DOHH2 (cell line): ENCODE measurements around the gene PELI3.

Experiments used
- EZH2phosphoT487 ChIP-seq: fragments of 200-600 bp; sonication (generic); IDR thresholded peaks from 2 replicates; pipeline ENCODE4 v1.6.1; 2017; ENCODE audit warnings: borderline replicate concordance, mild to moderate bottlenecking, antibody characterized with exemption, low read length, moderate library complexity, mixed read lengths
- TF ChIP-seq, protein P1 (sequence below): fragments of 200-600 bp; sonication (generic); IDR thresholded peaks from one replicate; pipeline ENCODE4 v1.5.1; 2014; ENCODE audit warnings: antibody characterized with exemption, mild to moderate bottlenecking, low read depth, low read length; ENCODE audit not compliant: poor library complexity, severe bottlenecking

DNA sequence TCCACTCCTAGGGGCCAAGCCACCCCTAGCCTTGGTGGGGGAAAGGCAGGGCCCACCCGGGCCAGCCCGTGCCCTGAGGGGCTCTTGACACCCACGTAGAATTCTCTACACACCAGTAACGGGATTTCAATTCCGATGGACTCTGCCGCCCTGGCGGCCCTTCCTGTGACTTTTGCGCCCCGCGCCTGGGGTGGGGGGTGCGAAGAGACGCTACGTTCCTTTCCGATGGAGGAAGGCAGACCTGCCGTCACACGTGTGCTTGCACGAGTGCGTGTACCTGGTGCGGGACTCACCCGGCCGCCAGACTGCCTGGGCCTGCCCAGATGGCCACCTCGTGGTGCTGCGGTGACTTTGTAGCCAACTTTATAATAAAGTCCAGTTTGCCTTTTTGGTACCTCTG lies 40.4 kb upstream of the PELI3 start:
- TF ChIP-seq, protein P1, sequence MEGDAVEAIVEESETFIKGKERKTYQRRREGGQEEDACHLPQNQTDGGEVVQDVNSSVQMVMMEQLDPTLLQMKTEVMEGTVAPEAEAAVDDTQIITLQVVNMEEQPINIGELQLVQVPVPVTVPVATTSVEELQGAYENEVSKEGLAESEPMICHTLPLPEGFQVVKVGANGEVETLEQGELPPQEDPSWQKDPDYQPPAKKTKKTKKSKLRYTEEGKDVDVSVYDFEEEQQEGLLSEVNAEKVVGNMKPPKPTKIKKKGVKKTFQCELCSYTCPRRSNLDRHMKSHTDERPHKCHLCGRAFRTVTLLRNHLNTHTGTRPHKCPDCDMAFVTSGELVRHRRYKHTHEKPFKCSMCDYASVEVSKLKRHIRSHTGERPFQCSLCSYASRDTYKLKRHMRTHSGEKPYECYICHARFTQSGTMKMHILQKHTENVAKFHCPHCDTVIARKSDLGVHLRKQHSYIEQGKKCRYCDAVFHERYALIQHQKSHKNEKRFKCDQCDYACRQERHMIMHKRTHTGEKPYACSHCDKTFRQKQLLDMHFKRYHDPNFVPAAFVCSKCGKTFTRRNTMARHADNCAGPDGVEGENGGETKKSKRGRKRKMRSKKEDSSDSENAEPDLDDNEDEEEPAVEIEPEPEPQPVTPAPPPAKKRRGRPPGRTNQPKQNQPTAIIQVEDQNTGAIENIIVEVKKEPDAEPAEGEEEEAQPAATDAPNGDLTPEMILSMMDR, result no peak
- no peak for TF ChIP-seq EZH2phosphoT487
